Measurements from ENCODE around the gene NUP133.
A peak's percentile ranks its signal among the peaks of the same experiment; 100 is the strongest.
"Not testable (repeated sequence)": the region's sequence is repeated elsewhere in the genome, so short reads cannot be mapped to it uniquely, and the experiment has no call there.

The NUP133 gene

GRCh38 chr1:229507951-229508822 is at the start of gene NUP133:
Gene NUP133, minus strand, starts transcription at chr1:229508341. Its CDS starts 92 bp downstream, at chr1:229508249.
- peak; percentile 98 for DNase-seq

GRCh38 chr1:229557200-229557850 is 49.2 kb upstream of the NUP133 start:
- DNase-seq = peak; percentile 15

GRCh38 chr1:229554886-229555621 is 46.9 kb upstream of the NUP133 start:
- peak; percentile 49 for DNase-seq

- DNase-seq = no peak
Observed at GRCh38 chr1:229553621-229554130, 45.5 kb upstream of the NUP133 start.

DNA sequence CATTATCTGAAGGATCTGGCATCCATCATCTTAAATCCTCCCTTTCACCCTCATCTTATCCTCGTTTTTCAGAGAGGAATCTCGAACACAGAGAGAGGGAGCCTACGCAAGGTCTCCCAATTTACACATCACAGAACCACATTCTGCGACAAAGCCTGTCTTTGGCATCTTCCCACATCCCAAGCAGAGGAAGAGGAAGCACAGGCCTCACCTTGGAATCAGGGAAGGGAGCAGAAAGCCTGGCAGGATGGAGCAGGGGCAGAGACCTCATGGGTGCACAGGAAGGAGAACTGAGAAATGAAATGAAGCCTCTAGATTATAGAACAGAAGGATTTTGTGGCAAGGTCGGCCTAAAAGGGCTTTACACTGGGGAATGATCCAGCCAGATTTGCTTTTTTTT is 44.6 kb upstream of the NUP133 start:
- DNase-seq = no peak

- no peak for DNase-seq
Observed at GRCh38 chr1:229550812-229551567, 42.8 kb upstream of the NUP133 start.

DNA sequence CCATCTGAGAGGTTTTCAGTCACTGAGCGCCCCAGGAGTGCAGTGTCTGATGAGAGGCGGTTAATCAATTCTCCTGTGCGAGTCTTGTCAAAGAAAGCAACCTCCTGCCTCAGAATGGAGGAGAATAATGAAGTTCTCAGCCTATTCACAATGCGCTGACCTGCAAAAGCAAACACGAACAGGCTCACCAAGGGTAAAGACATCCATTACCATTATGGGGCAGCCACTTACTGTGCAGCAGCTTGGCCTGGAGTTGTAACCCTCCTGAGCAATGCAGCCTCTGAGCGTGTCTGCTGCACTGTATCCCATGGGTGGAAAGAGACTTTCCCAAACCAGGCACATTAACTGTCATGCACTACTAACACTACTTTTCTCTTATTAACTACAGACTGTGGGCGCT is 39.4 kb upstream of the NUP133 start:
- DNase-seq = no peak

- no peak for DNase-seq
Observed at GRCh38 chr1:229544587-229544986, 36.4 kb upstream of the NUP133 start.

DNA sequence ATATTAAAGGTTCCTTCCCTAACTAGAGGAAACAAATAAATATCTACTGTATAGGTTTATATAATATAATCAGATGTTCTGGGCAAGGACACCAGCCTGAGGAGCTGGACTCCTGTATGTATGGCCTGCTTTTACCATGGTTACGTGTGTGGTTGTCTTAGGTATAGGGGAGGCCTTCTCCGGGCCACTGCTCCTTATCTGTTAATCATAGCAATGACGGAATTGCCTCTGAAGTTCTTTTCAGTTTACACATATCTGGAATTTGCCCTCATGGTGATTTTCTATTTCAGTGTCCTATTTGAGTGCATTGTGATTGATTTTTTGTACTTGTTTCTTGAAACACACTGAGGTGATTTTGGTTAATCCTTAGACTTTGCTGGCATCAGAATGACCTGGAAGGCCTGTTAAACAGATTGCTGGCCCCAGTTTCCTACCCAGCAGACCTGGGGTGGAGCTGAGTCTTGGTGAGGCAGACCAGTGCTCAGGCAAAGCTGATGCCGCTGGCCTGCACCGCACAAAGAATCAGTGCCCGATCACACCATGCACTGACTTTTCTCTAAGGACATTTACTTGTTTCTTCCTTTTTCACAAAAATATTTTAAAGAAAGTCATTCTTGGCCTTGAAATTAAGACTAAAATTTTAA is 31.8 kb upstream of the NUP133 start:
- no peak for DNase-seq

DNA sequence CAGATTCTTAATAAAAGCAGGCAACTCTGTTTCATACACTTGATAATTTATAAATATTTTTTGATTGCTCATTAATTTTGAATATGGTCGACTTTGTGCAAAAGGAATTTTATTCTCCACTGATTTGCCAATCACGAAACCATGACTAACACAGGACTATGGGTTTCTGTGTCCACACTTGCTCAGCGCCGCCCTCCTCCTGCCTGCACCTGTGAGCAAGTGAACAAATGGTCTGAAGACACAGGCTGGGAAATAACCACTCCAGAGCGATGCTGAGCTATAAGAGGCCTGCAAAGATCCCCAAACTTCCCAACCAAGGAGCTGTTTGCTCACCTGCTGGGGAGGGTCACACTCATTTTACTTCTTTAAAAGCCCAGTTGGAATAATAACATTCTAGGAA is 30.8 kb upstream of the NUP133 start:
- DNase-seq = no peak

DNA sequence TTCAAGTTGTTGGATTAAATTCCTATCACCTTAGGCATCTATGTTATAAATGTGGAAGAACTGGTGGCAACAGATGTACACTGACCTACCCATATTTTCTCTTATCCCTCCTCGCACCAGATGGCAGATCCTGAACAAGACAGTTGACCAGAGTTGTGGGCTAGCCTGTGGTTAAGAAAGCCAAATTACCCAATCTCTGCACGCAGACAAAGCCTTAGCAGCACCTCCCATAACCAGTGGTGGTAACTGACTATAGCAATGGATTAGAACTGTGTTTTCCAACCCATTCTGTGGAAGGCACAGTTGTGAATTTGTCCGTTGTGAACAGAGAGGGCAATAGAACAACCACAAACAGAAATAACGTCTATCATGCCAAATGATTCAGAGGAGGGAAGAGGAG is 29.8 kb upstream of the NUP133 start:
- DNase-seq = no peak

- DNase-seq = no peak
Observed at GRCh38 chr1:229536982-229537381, 28.8 kb upstream of the NUP133 start.

- DNase-seq = peak; percentile 49
Observed at GRCh38 chr1:229535230-229535629, 27.1 kb upstream of the NUP133 start.

DNA sequence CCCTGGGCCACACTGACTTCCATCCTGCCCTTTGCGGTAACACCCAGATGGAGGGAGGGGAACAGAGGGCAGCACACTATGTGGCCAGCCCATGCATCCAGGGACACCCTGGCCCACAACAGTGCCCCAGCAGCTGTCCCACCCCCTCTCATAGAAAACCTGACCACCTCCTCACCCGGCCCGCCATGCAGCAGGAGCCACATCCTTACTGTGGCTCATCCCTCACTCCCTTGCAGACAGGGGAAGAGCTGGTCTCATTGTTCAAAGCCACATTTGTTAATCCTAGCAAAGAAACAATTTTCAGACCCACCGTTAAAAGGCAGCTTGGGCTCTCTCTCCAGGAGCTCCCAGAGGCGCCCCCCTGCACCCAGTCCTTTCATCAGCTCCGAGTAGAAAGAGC is 23.2 kb upstream of the NUP133 start:
- DNase-seq = no peak

- no peak for DNase-seq
Observed at GRCh38 chr1:229529639-229530038, 21.5 kb upstream of the NUP133 start.

DNA sequence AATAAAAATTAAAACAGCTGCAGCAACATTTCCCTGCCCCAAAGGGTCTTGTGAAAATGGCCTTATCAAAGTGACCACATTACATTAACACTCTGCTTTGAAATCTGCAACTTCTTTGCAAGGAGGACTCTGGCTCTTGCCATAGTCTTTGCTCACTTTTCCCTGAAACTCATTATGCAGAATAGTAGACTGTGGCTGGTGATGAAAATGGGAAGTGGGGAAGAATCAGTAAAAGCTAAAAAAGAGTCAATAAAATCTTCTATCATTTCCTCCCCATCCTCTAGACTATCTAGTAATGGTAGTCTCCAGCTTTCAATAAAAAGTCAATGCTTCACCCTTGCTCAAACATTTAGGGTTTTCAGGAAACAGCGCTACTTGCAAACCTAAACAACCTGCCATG is 18.6 kb upstream of the NUP133 start:
- no peak for DNase-seq

GRCh38 chr1:229523052-229523451 is 14.9 kb upstream of the NUP133 start:
- no peak for DNase-seq

DNA sequence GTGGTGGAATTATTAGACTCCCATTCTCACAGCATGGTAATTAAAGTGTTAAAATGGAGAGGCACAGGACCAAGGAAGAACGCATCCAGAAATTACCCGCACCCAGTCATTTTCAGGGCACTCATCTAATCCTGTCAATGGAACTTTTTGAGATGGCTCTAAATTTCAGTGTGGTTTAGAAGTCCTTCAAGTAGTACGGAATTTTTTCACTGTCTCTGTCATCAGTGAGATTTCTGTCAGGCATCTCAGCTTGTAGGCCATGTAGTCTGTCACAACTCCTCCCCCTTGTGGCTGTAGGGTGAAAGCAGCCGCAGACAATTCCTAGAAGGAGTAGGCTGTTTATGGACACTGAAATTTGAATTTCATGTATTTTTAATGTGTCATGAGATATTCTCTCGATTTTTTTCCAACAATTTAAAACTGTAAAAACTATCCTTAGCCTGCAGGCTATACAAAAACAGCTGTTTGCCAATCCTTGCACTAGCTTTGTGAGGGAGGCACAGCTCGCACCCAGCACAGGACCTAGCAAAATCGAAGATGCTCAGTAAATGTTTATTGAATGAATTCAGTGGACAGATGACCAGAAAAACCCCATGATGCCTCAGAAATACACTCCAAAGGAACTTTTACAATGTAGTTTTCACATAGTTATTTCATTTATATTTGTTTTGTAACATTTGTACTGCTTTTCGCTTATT is 6.6 kb upstream of the NUP133 start:
- peak; percentile 71 for DNase-seq

DNA sequence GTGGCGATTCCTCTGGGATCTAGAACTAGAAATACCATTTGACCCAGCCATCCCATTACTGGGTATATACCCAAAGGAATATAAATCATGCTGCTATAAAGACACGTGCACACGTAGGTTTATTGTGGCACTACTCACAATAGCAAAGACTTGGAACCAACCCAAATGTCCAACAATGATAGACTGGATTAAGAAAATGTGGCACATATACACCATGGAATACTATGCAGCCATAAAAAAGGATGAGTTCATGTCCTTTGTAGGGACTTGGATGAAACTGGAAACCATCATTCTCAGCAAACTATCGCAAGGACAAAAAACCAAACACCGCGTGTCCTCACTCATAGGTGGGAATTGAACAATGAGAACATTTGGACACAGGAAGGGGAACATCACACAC is 3.5 kb upstream of the NUP133 start:
- DNase-seq = not testable (repeated sequence)

DNA sequence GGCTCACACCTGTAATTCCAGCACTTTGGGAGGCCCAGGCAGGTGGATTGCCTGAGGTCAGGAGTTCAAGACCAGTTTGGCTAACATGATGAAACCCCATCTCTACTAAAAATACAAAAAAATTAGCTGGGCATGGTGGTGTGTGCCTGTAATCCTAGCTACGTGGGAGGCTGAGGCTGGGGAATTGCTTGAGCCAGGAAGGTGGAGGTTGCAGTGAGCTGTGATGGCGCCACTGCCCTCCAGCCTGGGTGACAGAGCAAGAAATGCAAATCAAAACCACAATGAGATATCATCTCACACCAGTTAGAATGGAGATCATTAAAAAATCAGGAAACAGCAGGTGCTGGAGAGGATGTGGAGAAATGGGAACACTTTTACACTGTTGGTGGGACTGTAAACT is 3.1 kb upstream of the NUP133 start:
- not testable (repeated sequence) for DNase-seq

DNA sequence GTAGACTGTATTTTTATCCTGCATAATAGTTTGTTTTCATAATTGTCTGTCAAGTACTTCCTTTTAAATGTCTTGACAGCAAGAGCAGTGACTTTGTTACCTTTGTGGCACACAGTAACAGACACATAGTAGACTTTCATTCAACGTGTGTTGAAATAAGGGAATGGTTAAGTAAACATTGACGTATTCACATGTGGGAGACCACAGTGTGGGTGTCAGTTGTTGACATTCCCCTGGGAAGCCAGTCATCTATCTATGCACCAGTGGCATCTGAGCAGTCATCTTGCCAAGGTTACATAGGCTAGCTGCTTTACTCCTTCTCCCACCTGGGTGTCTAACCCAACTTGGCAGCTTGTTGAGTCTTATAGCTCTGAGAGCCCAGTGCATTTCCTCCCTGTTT is 1.4 kb upstream of the NUP133 start:
- DNase-seq = peak; percentile 4
